ENCODE measurements around the gene BLMH.

BLMH gene

DNA sequence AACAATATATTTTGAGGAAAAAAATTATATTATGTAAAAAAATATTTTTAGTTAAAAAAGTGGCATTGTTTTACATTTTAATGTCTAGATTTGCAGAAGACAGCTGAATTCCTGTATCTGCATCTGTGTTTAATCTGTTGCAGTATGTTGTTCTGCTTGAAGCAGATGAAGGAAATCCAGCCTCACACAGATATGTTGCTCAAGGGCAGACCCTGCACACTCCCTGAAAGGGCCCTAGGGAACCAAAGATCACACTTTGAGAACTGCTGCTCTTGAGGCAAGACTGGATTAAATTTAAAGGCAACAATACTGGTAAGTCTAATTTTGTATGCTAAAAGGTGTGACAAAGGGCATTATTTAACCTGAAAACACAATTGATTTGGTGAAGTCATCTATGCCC, 39.8 kb downstream of the BLMH start:
- no peak for DNase-seq

DNA sequence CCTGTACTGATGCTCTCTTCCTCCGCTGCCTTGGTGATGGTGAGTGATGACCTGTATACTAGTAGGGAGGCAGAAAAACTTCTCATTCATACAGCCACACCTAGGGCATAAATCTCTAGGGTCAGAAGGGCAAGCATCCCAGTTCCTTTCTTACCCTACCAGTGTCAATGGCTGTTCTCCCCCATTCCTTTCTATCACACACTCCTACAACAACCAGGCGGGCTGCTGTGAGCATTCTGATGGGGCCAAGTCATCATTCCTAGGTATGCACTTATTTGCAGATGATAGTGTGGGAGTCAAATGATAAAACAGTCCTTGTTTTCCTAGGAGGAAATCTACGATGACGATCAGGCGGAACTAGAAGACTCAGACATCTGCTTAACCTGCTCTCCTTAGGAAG, 42.3 kb downstream of the BLMH start:
- DNase-seq, result no peak

- DNase-seq, result no peak
Observed at GRCh38 chr17:30248786-30249185, 43.0 kb downstream of the BLMH start.

GRCh38 chr17:30246460-30246859, 45.3 kb downstream of the BLMH start:
- no peak for DNase-seq

DNA sequence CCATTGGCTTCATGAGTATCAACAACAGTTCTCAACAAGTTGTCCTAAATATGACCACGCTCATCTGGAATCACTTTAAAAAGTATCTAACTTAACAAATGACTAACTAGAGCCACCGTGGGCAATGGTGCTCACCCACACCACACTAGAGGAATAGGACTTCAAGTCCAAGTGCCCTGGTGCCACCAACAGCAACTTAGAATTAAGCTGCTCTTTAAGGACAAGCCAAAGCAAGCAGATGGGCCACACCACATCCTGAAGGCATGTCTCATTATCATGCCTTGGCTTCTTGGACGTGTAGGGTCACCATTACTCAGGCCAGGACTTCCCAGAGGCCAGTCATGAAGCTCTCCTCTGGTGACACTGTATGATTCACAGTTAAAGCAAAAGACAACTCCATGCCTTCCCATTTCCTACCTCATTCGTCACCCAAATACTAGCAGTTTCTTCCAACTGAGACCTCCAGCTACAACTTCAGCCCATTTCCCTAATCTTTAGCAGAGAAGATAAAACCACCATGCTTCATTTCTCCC, 46.8 kb downstream of the BLMH start:
- DNase-seq, result no peak

DNA sequence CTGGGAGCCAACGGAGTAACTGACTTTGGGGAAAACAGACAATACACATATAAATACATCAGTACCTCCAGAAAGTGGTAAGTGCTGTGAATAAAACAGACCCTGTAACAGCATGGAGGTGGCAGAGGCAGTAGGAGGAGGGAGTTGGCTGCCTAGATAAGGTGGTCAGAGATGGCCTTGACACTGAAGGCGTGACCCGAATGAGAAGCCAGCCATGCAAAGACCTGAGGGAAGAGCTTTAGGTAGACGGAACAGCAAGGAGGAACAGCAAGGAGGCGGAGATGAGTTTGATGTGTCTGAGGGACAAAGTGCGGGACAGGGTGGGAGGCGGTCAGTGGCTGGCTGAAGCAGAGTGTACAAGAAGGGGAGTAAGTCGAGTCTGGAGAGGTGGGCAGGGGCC, 48.2 kb downstream of the BLMH start:
- no peak for DNase-seq

DNA sequence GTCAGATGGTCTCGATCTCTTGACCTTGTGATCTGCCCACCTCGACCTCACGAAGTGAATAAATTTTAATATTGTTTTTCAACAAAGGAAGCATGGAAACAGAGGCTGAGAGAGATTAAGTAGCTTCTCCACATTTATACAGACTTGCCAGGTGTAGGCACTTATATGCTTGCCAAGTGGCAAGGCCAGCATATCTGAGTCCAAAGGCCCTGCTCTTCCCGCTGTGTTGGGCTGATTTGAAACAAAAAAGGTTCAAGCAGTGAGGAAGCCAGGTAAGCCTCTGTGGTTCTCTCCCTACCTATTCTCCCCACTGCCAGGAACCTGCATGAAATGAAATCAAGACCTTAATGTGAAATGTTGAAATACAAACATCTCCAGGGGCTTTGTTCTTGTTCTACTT, 48.7 kb downstream of the BLMH start:
- DNase-seq, result no peak

DNA sequence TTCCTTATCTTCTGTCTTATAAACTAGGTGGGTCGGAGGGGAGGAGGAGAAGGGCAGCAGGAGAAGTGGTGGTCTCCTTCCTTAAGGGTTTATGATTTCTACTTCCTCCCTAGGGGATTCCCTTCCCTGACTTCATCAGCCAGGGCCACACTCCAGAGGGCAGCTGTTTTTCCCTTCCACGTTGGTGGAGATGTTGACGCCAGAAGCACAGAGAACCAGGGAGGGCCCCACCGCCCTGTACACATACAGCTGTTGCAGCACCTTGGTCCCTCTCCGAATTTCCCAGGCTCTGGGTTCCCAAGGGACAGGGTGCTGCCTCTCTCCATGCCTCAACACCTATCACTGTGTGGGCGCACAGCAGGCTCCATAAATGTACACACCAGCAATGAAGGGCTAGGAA, 50.7 kb downstream of the BLMH start:
- no peak for DNase-seq

DNA sequence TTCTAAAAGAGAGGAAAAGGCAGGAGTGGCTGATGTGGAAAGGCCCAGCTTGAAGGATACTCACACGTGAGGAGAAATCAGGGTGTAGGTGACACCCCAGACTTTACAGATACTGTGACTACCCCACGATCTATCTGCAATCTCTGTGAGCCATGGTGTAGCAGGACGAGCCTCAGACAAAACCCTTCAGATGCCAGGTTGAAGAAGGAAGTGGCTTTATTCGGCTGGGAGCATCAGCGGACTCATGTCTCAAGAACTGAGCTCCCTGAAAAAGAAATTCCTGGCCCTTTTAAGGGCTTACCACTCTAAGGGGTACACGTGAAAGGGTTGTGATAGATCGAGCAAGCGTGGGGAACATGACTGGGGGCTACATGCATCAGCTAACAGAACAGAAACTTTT, 51.6 kb downstream of the BLMH start:
- no peak for DNase-seq

DNA sequence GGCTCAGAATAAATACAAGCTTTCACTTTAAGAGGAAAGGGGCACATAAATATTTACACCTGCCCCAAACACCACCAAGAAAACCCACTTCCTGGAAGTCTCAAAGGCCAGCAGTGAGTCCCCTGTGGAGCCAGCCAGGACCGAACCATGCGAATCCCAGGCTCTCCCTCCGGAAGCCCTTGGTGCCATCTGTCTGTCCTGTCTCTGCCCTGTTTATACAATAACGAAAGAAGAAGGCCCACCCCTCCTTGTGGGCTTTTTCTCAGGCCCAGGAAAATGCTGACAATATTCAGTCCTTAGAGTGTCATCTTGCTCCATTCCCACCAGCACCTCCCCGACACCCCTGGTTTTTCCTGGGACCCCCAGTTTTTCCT, 52.7 kb downstream of the BLMH start:
- no peak for DNase-seq

DNA sequence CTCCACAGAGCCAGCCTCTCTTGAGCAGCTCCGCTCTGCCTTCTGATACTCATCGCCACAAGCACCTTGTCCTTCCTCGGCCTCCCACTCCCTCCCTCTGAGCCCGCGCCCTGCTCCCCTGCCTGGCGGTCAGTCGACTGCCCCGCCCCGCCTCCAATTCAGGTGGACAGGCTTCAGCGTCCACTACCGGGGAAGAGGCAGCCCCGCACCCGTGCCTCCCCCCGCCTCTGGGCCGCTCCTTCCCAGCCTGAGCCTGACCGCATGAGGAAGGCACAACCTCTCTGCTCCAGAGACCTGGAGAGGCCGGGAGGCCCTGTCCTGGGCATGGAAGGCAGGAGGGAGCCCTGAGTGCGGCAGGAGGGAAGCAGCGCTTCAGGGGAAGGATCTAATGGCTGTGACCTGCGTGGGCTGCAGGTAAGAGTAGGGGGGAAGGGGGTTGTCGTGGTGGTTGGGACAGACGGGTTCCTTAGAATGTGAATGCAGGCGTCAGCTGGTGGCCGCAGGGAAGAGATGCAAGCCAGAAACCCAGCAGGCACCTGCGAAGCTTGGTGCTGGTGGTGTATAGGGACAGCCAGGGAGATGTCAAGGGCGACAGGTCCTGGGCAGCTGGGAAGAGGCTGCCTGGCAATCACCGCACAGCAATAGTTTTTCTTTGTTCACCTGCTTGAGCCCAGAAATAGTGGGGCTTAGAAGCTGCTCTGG, 53.2 kb downstream of the BLMH start:
- no peak for DNase-seq

GRCh38 chr17:30238003-30238344, 53.8 kb downstream of the BLMH start:
- DNase-seq, result no peak

GRCh38 chr17:30237296-30238002, 54.3 kb downstream of the BLMH start:
- DNase-seq, result no peak

DNA sequence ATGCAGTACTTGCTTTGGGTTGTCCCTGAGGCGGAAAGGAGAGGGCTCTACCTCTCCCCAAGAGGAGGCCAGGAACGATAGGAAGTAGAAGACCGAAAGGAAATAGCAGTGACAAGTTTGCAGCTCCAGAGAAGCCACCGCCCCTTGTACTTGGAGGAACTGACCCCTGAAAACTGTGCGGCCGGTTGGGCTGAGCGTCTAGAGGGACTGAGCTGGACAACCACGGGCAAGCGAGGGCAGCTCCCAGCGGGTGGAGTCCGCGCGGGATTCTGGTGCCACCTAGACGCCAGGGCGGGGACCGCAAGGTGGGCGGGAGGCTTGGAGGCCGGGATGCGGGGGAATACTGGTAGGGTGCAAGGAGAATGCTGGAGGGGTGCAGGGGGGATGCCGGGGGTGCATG, 55.0 kb downstream of the BLMH start:
- peak in 19 of 56 donors; percentile 1 to 42 (median 19) for DNase-seq

GRCh38 chr17:30236297-30236624, 55.5 kb downstream of the BLMH start:
- no peak for DNase-seq

- DNase-seq, result no peak
Observed at GRCh38 chr17:30235386-30236296, 56.1 kb downstream of the BLMH start, which contains the start of gene SLC6A4. SLC6A4 (minus strand) TSS chr17:30235697; CDS start chr17:30221958, 13,739 bp downstream.

DNA sequence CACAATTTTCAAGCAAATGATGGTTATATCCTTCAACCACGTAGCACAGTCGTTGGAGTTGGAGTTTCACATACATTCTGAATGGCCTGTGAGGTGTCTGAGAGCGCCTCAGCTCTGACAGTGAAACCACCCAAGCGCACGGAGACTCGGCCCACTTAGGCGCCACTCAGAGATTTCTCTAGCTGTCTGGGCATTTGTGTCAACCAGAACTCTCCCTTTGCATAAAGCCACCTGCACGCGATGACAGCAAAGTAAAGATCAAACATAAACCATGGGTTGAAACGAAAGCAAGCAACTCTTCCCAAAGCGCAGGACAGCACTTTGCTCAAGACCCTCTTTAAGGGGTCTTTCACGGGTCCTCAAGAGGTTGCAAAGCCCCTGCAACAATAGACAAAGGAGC, 56.8 kb downstream of the BLMH start:
- no peak for DNase-seq

- DNase-seq, result no peak
Observed at GRCh38 chr17:30234296-30234695, 57.4 kb downstream of the BLMH start.

DNA sequence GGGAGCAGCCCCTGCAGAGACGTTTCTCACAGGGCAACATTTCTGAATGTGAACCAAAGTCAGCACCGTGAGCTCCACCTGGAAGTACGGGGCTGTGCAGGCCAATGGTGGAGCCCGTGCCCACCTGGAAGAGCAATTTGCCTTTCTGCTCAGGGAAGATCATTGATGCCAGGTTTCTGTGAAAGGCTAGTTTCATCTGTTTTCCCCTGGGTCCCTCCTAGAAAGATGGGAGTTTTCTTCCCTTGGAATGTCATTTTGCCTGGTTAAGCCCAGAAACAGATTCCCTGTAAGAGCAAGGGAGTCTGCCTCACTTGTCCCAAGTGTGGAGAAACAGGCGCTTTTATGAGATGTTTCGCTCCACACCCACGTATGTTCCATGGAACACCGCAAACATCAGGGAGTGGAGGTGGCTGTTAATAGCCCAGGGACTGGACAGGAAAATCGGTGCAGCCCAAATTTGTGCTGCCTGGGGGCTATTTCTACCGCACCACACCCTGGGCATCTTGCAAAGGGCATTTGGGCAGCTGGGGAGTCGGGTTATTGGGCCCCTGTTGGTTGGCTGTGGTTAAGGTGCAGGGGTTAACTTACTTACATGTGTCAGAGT, 58.8 kb downstream of the BLMH start:
- no peak for DNase-seq

- no peak for DNase-seq
Observed at GRCh38 chr17:30232015-30232823, 59.5 kb downstream of the BLMH start.

GRCh38 chr17:30230596-30231125, 61.1 kb downstream of the BLMH start:
- DNase-seq, result no peak

Measured in amygdala (tissue), 56 donors.